ENCODE data around the gene PSD2. TPM values are rescaled to one million over a fixed set of nuclear protein-coding genes. Genes with fewer than 3 reads are reported as not detected.
A peak's percentile ranks its signal among the peaks of the same experiment; 100 is the strongest.

Gene PSD2
- total RNA-seq, 6 experiments from 2014 or later: 0.04 to 0.07 (median 0.07) TPM; not detected in 3

- no peaks in the 10 kb centered on the region for H3K9me3 ChIP-seq
- TF ChIP-seq, protein P1, sequence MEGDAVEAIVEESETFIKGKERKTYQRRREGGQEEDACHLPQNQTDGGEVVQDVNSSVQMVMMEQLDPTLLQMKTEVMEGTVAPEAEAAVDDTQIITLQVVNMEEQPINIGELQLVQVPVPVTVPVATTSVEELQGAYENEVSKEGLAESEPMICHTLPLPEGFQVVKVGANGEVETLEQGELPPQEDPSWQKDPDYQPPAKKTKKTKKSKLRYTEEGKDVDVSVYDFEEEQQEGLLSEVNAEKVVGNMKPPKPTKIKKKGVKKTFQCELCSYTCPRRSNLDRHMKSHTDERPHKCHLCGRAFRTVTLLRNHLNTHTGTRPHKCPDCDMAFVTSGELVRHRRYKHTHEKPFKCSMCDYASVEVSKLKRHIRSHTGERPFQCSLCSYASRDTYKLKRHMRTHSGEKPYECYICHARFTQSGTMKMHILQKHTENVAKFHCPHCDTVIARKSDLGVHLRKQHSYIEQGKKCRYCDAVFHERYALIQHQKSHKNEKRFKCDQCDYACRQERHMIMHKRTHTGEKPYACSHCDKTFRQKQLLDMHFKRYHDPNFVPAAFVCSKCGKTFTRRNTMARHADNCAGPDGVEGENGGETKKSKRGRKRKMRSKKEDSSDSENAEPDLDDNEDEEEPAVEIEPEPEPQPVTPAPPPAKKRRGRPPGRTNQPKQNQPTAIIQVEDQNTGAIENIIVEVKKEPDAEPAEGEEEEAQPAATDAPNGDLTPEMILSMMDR (IDR thresholded peaks at IDR 0.05): no peak
- no peak for TF ChIP-seq POLR2A (IDR thresholded peaks at IDR 0.05)
Observed at GRCh38 chr5:139847091-139847490, 51.5 kb downstream of the PSD2 start.

DNA sequence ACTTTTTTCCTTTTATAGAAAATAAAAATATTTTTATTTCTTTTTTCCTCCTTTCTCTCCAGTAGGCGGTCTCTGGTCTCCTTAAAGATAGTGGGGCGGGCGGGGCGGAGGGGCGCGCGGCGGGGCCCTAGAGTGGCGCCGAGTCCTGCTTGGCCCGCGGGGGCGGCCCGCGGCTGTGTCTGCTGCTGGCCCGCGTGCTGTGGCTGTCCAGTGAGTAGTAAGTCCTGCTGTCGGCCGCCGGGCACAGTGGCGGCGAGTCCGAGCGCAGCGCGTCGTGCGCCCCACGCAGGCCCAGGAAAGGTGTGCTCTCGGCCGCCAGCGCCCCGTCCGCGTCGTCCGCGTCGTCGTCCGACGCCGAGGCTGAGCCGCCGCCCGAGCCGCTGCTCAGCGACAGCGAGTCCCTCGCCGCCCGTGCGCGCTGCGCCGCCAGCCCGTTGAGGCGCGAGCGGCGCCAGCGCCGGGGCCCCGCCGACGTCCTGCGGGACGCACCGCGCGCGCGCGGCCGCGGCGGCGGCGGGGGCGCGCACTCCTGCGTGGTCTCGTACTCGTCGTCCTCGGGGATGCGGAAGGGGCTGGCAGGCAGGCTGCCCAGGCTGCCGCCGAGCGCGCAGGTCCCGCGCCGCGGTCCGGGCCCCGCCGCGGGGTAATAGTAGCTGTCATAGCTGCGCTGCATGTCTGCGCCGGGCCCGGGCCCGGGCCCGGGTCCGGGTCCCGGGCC, 52.3 kb downstream of the PSD2 start:
- peak; percentile 51 to 61 (median 56) for ATAC-seq
- TF ChIP-seq, protein P1 (IDR thresholded peaks at IDR 0.05): no peak
- peak; percentile 17 for TF ChIP-seq POLR2A (IDR thresholded peaks at IDR 0.05)
- peak in 2 of 3 donors; percentile 55 to 59 for DNase-seq
- 2% methylated on average over 15 of the region's 107 CpGs for WGBS (ENCODE audit: insufficient coverage, low coverage, low lambda C conversion rate, missing lambda C conversion rate)
- Histone ChIP-seq H3K4me1 (peaks cover 0 to 5% (median 0%) of the 10 kb centered on the region in 4 donors), H3K27ac (no peak overlapping the region), H3K4me3 (peak overlapping the region; percentile 27 to 47 (median 45)), H3K27me3 (no peaks in the 10 kb centered on the region), H3K36me3 (no peaks in the 10 kb centered on the region), H3K9me3 (no peaks in the 10 kb centered on the region)
- intact Hi-C loops (cut with DNase I): no loop called here

More at GRCh38 chr5:139847091-139847490, 51.5 kb downstream of the PSD2 start:
- peaks cover 0 to 5% (median 0%) of the 10 kb centered on the region in 4 donors for H3K4me1 ChIP-seq
- 29% methylated on average over 9 of the region's 10 CpGs for WGBS (ENCODE audit: insufficient coverage, low coverage, low lambda C conversion rate, missing lambda C conversion rate)
- peak in 1 of 3 donors; percentile 37 for DNase-seq
- H3K36me3 ChIP-seq: no peaks in the 10 kb centered on the region
- intact Hi-C loops (cut with DNase I): no loop called here
- no peaks in the 10 kb centered on the region for H3K27me3 ChIP-seq
- ATAC-seq: no peak
- H3K4me3 ChIP-seq: no peak overlapping the region
- H3K27ac ChIP-seq: no peak overlapping the region

GRCh38 chr5:139848508-139849100, 53.0 kb downstream of the PSD2 start:
- DNase-seq (peak in 2 of 3 donors; percentile 31 to 57), ATAC-seq (no peak)
- WGBS (ENCODE audit: insufficient coverage, low coverage, low lambda C conversion rate, missing lambda C conversion rate): 74% methylated on average over 3 of the region's 43 CpGs

GRCh38 chr5:139849501-139849900, 53.9 kb downstream of the PSD2 start:
- 60% methylated on average over 7 of the region's 7 CpGs for WGBS (ENCODE audit: insufficient coverage, low coverage, low lambda C conversion rate, missing lambda C conversion rate)
- intact Hi-C loops (cut with DNase I): no loop called here
- peaks cover 0 to 5% (median 0%) of the 10 kb centered on the region in 4 donors for H3K4me1 ChIP-seq
- H3K27ac ChIP-seq: peak overlapping the region in 1 of 3 donors; percentile 13
- TF ChIP-seq POLR2A (IDR thresholded peaks at IDR 0.05): no peak
- TF ChIP-seq, protein P1 (IDR thresholded peaks at IDR 0.05): no peak
- no peaks in the 10 kb centered on the region for H3K27me3 ChIP-seq
- no peak overlapping the region for H3K4me3 ChIP-seq
- no peaks in the 10 kb centered on the region for H3K9me3 ChIP-seq
- no peak for ATAC-seq
- no peaks in the 10 kb centered on the region for H3K36me3 ChIP-seq
- peak in 1 of 3 donors; percentile 27 for DNase-seq

More at GRCh38 chr5:139848508-139849100, 53.0 kb downstream of the PSD2 start:
- intact Hi-C loops (cut with DNase I): no loop called here
- Histone ChIP-seq H3K4me3 (peak overlapping the region; percentile 27 to 47 (median 45)), H3K36me3 (no peaks in the 10 kb centered on the region), H3K27me3 (no peaks in the 10 kb centered on the region), H3K27ac (no peak overlapping the region), H3K4me1 (peaks cover 0 to 5% (median 0%) of the 10 kb centered on the region in 4 donors), H3K9me3 (no peaks in the 10 kb centered on the region)
- TF ChIP-seq POLR2A (IDR thresholded peaks at IDR 0.05): no peak
- TF ChIP-seq, protein P1 (IDR thresholded peaks at IDR 0.05): no peak

All from right lobe of liver (tissue), 6 donors.